GM12872 (cell line): Measurements from ENCODE around the gene SCEL.

Experiments used
- TF ChIP-seq, protein P1 (sequence below): IDR thresholded peaks from 3 replicates; pipeline ENCODE4 v1.5.1; 2011; ENCODE audit warnings: low read depth, mild to moderate bottlenecking, low read length, moderate library complexity; ENCODE audit not compliant: insufficient read depth

The SCEL gene

GRCh38 chr13:77532983-77533382, 2.5 kb upstream of the SCEL start:
- TF ChIP-seq, protein P1, sequence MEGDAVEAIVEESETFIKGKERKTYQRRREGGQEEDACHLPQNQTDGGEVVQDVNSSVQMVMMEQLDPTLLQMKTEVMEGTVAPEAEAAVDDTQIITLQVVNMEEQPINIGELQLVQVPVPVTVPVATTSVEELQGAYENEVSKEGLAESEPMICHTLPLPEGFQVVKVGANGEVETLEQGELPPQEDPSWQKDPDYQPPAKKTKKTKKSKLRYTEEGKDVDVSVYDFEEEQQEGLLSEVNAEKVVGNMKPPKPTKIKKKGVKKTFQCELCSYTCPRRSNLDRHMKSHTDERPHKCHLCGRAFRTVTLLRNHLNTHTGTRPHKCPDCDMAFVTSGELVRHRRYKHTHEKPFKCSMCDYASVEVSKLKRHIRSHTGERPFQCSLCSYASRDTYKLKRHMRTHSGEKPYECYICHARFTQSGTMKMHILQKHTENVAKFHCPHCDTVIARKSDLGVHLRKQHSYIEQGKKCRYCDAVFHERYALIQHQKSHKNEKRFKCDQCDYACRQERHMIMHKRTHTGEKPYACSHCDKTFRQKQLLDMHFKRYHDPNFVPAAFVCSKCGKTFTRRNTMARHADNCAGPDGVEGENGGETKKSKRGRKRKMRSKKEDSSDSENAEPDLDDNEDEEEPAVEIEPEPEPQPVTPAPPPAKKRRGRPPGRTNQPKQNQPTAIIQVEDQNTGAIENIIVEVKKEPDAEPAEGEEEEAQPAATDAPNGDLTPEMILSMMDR = no peak

DNA sequence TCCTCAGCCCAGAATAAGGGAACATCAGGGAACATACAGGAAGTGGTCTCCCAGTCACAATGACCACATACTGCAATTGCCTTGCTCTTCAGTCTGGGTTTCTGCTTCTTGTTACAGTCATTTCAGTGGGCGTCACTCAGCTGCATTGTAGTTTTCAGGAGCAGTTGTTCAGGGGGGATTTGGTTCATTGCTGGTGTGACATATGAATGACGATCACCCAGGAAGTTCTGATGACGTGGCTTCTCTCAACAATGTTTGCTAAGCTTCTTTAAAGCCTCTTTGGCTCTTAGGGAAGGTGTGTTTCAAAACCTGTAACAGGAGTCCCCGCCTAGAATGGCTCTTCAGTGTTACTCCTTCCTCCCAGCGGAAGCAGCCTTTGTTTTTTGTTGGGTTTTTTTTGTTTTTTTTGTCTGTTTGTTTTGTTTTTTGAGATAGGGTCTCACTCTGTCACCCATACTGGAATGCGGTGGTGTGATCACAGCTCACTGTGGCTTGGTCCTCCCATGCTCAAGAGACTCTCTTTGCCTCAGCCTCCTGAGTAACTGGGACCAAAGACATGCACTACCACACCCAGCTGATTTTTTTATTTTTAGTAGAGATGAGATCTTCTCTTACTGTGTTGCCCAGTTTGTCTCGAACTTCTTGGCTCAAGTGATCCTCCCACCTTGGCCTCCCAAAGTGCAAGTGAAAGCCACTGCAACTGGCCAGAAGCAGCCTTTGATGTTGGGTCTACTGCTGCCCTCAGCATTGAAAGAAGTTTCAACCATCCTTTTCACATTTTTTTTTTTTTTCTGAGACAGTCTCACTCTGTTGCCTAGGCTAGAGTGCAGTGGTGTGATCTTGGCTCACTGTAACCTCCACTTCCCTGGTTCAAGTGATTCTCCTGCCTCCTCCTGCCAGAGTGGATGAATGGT, 1.4 kb upstream of the SCEL start:
- TF ChIP-seq, protein P1 = no peak

GRCh38 chr13:77536358-77536757, 852 bp downstream of the SCEL start:
- TF ChIP-seq, protein P1 = no peak

DNA sequence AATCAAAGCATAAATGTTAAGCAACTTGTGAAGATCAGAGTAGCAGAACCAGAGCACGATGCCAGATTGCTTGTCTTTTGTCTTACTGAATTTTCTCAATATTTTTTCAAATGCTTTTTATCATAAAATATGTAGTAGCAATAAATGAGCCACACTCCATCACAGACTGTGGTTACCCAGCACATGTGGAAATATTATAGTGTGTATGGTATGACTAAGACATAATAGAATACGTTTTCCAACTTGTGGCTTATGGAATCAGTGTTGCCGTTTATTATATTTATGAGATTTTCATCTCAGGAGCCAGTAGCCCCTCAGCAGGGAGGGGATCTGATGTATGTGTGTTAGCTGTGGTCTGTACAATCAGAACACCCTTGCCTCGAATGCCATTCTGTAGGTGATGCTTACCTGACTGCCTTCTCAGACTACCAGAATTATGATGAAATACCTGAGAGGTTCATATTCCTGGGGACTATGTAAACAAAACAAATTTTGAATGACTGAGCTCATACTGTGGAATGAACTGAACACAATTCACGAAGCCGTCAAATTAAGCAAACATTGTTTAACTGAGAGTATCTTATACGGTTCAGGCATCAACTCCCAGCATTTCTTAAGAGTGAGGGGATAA, 1.9 kb downstream of the SCEL start:
- TF ChIP-seq, protein P1 = no peak

DNA sequence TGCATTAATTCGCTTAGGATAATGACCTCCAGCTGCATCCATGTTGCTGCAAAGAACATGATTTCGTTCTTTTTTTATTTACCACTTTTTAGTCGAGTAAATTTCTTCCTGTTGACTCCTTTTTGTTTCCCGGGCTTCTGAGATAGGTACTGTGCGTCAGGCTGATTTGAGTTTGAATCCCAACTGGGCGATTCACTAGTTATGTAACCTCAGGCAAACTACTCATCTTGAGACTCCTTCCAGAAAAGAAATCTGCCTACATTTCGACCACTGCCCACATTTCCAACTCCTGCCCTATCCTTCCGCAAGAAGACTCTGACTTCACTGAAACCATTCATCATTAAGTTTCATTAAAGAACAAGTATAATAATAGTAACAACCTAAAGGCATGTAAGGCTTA, 8.2 kb downstream of the SCEL start:
- TF ChIP-seq, protein P1 = no peak

DNA sequence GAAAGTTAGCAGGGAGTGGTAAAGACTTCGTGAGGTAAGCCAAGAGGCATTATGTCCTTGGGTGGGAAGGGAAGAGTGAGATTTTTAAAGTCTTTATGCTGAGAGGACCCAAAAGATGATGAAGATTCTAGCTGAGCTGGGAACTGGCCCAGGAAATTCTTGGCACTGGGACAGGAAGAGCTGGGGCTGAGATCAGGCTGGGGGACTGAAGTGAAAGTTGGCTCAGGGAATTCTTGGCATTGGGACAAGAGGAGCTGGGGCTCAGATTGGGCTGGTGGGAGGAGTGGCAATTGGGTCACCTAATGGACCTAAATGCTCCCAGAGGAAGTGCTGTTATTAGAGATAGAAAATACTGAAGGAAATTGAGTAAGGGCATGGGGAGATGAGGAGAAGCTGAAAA, 8.8 kb downstream of the SCEL start:
- TF ChIP-seq, protein P1 = no peak

DNA sequence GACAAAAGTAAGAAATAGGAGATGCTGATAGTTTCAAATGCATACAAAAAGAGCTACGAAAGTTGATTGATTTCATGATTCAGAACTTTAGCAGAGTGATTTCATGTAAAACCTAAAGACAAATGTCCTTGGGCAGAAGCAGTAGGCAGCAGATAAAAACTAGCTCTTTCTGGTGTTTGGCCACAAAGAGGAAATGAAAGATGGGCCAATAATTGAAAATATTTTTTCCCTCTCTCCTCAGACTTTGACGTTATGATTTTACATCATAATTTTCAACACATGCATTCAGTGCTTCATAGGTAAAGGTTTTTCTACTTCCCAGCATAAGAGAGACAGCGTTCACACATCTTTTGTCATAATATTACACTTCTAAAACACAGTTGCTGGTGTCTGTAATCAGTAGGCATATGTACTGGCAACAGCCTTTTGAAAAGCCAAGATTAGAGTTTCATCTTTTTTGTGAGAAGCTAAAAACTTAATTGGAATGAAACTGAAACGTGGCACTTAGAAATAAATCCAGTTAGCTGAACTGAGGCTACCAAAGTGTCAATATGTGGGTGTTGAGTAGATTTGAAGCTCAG, 9.3 kb downstream of the SCEL start:
- TF ChIP-seq, protein P1 = no peak
